ENCODE measurements around the gene DNAJC7. TPM values are rescaled to one million over a fixed set of nuclear protein-coding genes. Genes with fewer than 3 reads are reported as not detected.

Gene DNAJC7, protein sequence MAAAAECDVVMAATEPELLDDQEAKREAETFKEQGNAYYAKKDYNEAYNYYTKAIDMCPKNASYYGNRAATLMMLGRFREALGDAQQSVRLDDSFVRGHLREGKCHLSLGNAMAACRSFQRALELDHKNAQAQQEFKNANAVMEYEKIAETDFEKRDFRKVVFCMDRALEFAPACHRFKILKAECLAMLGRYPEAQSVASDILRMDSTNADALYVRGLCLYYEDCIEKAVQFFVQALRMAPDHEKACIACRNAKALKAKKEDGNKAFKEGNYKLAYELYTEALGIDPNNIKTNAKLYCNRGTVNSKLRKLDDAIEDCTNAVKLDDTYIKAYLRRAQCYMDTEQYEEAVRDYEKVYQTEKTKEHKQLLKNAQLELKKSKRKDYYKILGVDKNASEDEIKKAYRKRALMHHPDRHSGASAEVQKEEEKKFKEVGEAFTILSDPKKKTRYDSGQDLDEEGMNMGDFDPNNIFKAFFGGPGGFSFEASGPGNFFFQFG
- 55.3 TPM for total RNA-seq

DNA sequence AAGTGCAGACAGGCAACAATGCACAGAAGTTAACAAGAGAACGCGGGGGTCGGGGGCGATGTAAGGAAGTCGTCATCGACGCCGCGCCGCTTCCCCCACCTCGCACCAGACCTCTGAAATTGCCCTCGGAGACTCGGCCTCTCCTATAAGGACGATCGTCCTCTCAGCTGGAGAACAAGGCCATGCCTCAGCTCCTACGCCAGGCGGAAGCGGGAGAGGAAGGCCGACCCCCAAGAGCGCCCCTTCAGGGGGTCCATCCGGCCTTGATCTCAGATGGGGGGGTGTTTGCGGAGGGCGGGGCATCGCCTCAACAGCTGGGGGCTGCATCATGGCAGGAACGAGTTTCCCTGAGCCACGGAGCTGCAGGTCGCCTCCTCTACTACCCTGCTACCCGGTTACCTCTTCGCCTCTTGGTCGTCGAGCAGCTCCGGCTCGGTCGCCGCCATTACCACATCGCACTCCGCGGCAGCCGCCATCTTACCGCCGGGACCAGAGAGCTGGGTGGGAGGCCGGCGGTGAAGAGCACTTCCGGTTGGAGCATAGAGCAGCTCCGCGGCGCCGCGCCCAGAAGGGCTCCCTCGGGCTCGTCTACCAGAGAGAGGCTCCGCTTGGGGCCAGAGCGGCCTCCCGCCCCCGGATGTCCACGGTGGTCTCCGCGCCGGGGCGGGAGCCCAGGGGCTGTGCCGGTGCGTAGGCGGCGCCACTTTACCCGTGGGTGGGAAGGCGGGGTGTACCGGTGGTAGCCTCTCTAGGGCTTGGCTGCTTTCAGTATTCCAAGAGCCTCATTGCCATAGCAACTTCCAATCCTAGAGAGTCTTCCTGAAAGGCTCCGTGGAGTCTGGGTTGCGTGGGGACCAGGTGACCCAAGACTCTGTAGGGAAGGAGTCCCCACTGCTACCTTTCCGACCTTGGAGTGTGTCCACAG is at the start of gene DNAJC7:
TSS of gene DNAJC7 (minus strand) at position 499 of the 925 bp plus-strand sequence. CDS start at position 476, 23 bp downstream.
- H3K27me3 ChIP-seq (ENCODE audit: control insufficient read depth in 3 of 3, insufficient read depth in 3 of 3, low read length in 3 of 3), result no peaks in the 10 kb centered on the region
- peaks cover 2 to 6% (median 2%) of the 10 kb centered on the region in 3 donors for H3K36me3 ChIP-seq (ENCODE audit: control insufficient read depth in 3 of 3, insufficient read depth in 3 of 3, low read length in 3 of 3)
- H3K4me3 ChIP-seq (ENCODE audit: low read length in 3 of 3), result peak within 1 kb of the TSS; percentile 97 to 98 (median 98)
- H3K9ac ChIP-seq (ENCODE audit: low read depth in 1 of 3, low read length in 3 of 3), result peak within 1 kb of the TSS; percentile 98 to 100 (median 99)
- peaks cover 42 to 71% (median 51%) of the 10 kb centered on the region in 3 donors for H3K4me1 ChIP-seq (ENCODE audit: control insufficient read depth in 3 of 3, insufficient read depth in 3 of 3, low read length in 3 of 3)
- H3K27ac ChIP-seq (ENCODE audit: low read depth, low read length), result peak within 1 kb of the TSS; percentile 94
- no peaks in the 10 kb centered on the region for H3K9me3 ChIP-seq (ENCODE audit: control insufficient read depth in 3 of 3, low read length in 3 of 3)

DNA sequence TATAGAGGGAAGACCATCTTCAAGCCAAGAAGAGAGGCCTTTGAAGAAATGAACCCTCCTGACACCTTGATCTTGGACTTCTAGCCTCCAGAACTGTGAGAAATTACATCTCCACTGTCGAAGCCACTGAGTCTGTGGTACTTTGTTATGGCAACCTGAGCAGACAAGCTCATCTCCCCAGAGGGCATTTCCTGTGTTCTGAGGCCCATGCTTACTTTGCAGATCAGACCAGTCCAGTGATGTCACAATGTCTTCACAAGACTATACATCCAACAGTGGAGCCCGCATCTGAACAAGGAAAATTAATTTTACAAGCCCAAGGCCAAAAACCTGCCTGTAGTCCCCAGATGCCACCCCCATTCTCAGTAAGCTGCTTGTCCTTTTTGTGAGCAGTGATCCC is 48.0 kb upstream of the DNAJC7 start:
- H3K9me3 ChIP-seq (ENCODE audit: control insufficient read depth in 3 of 3, low read length in 3 of 3), result no peaks in the 10 kb centered on the region
- no peak overlapping the region for H3K27ac ChIP-seq (ENCODE audit: low read depth, low read length)
- peaks cover 24 to 45% (median 37%) of the 10 kb centered on the region in 3 donors for H3K4me1 ChIP-seq (ENCODE audit: control insufficient read depth in 3 of 3, insufficient read depth in 3 of 3, low read length in 3 of 3)
- no peaks in the 10 kb centered on the region for H3K27me3 ChIP-seq (ENCODE audit: control insufficient read depth in 3 of 3, insufficient read depth in 3 of 3, low read length in 3 of 3)
- no peak overlapping the region for H3K9ac ChIP-seq (ENCODE audit: low read depth in 1 of 3, low read length in 3 of 3)
- no peak overlapping the region for H3K4me3 ChIP-seq (ENCODE audit: low read length in 3 of 3)
- H3K36me3 ChIP-seq (ENCODE audit: control insufficient read depth in 3 of 3, insufficient read depth in 3 of 3, low read length in 3 of 3), result peaks cover 0 to 2% (median 0%) of the 10 kb centered on the region in 3 donors

DNA sequence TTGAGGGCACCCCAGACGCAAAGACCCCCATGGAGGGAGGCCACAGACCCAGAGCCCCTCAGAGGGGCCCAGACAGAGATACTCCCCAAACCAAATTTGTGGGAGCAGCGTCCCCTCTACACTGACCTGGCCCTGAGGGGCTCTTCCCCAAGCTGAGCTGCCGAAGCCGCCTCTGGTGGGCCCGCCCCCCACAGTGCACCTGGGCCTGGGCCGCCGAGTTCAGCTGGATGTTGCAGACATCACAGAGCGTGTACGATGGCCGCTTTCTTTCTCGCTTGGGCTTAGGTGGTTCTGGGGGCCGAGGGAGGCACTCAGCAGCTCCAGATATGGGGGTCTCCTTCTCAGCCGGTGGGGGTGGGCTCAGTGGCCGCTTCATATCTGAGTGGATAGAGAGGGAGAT is 45.4 kb upstream of the DNAJC7 start:
- H3K36me3 ChIP-seq (ENCODE audit: control insufficient read depth in 3 of 3, insufficient read depth in 3 of 3, low read length in 3 of 3), result peaks cover 0 to 2% (median 0%) of the 10 kb centered on the region in 3 donors
- H3K4me1 ChIP-seq (ENCODE audit: control insufficient read depth in 3 of 3, insufficient read depth in 3 of 3, low read length in 3 of 3), result peaks cover 11 to 25% (median 24%) of the 10 kb centered on the region in 3 donors
- no peak overlapping the region for H3K27ac ChIP-seq (ENCODE audit: low read depth, low read length)
- peak overlapping the region in 2 of 3 donors; percentile 19 to 25 for H3K9ac ChIP-seq (ENCODE audit: low read depth in 1 of 3, low read length in 3 of 3)
- H3K27me3 ChIP-seq (ENCODE audit: control insufficient read depth in 3 of 3, insufficient read depth in 3 of 3, low read length in 3 of 3), result no peaks in the 10 kb centered on the region
- H3K9me3 ChIP-seq (ENCODE audit: control insufficient read depth in 3 of 3, low read length in 3 of 3), result no peaks in the 10 kb centered on the region
- H3K4me3 ChIP-seq (ENCODE audit: low read length in 3 of 3), result no peak overlapping the region

DNA sequence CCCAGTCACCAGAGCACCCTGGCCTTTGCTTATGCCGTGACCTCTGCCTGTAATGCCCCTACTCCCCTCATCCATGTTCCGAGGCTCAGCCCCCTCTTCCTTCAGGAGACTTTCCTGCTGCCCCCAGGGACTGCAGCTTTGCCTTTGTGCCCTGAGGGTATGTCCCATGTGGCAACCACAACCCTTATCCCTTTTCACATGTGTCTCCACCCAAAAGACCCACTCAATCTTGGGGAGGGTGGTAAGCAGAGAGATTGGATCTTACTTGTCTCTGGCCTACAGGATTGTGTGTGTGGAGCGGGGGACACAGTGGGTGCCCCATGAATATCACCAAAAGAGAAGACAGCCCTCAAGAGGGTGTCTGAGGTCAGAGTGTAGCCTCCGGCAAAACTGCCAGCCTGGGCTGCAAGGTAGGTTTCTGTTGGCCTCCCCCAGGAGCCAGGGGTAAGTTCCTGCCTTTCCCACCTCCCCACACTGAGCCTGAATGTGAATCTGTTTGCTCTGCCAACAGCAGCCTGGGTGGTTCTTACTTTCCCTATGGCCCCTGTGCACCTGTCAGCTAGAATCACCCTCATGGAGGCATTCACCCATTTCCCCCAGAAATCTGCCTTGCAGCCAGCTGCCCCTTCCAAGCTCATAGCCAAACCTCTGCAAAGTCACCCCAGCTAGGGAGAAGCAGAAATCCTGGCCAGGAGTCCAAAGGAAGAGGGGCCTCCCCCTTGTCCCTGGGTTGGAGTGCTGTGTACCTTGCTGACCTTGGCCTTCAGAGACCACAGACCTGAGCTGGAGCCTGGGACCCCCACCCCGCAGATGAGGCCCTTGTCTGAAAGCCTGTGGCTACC is 44.6 kb upstream of the DNAJC7 start:
- Histone ChIP-seq H3K27me3 (ENCODE audit: control insufficient read depth in 3 of 3, insufficient read depth in 3 of 3, low read length in 3 of 3) (no peaks in the 10 kb centered on the region), H3K9ac (ENCODE audit: low read depth in 1 of 3, low read length in 3 of 3) (peak overlapping the region in 1 of 3 donors; percentile 25), H3K27ac (ENCODE audit: low read depth, low read length) (no peak overlapping the region), H3K9me3 (ENCODE audit: control insufficient read depth in 3 of 3, low read length in 3 of 3) (no peaks in the 10 kb centered on the region), H3K4me1 (ENCODE audit: control insufficient read depth in 3 of 3, insufficient read depth in 3 of 3, low read length in 3 of 3) (peaks cover 4 to 18% (median 17%) of the 10 kb centered on the region in 3 donors), H3K4me3 (ENCODE audit: low read length in 3 of 3) (no peak overlapping the region), H3K36me3 (ENCODE audit: control insufficient read depth in 3 of 3, insufficient read depth in 3 of 3, low read length in 3 of 3) (peaks cover 0 to 2% (median 0%) of the 10 kb centered on the region in 3 donors)

DNA sequence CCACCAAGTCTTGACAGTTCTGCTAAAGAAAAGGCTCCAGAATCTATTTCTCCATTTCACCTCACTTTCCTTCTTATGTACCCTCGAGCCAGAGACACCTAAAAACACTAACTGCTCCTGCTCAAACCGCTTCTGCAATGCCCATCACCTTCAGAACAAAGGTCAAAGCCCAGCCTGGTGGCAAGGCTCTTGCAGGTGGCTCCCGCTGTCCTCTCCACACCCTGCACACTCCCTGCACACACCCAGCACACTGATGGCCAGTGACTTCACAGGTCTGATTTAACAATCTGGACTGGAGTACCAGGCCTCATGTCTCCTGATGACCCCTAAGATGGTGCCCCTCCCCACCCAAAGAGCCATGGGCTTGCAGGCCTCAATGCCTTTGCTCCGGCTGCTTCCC is 43.0 kb upstream of the DNAJC7 start:
- Histone ChIP-seq H3K4me1 (ENCODE audit: control insufficient read depth in 3 of 3, insufficient read depth in 3 of 3, low read length in 3 of 3) (peaks cover 4 to 18% (median 17%) of the 10 kb centered on the region in 3 donors), H3K9ac (ENCODE audit: low read depth in 1 of 3, low read length in 3 of 3) (no peak overlapping the region), H3K27ac (ENCODE audit: low read depth, low read length) (no peak overlapping the region), H3K36me3 (ENCODE audit: control insufficient read depth in 3 of 3, insufficient read depth in 3 of 3, low read length in 3 of 3) (peaks cover 0 to 2% (median 0%) of the 10 kb centered on the region in 3 donors), H3K9me3 (ENCODE audit: control insufficient read depth in 3 of 3, low read length in 3 of 3) (no peaks in the 10 kb centered on the region), H3K27me3 (ENCODE audit: control insufficient read depth in 3 of 3, insufficient read depth in 3 of 3, low read length in 3 of 3) (peaks cover 0 to 8% (median 0%) of the 10 kb centered on the region in 3 donors), H3K4me3 (ENCODE audit: low read length in 3 of 3) (no peak overlapping the region)

DNA sequence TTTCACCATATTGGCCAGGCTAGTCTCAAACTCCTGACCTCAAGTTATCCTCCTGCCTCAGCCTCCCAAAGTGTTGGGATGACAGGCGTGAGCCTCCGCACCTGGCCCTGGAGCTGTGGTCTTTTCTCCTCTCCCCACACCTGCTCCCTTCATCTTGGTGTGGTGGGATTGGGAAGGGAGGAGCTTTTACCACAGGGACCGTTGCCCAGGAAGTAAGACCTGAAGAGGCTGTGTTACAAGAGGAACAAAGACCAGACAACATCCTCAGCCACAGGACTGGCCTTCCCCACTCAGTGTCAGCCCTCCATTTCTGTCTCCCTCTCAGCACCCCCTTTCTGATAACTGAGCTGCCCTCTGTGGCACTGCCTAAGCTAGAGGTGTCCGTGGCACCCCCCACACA is 42.6 kb upstream of the DNAJC7 start:
- H3K27ac ChIP-seq (ENCODE audit: low read depth, low read length), result no peak overlapping the region
- H3K27me3 ChIP-seq (ENCODE audit: control insufficient read depth in 3 of 3, insufficient read depth in 3 of 3, low read length in 3 of 3), result peaks cover 0 to 8% (median 0%) of the 10 kb centered on the region in 3 donors
- H3K9me3 ChIP-seq (ENCODE audit: control insufficient read depth in 3 of 3, low read length in 3 of 3), result no peaks in the 10 kb centered on the region
- no peak overlapping the region for H3K9ac ChIP-seq (ENCODE audit: low read depth in 1 of 3, low read length in 3 of 3)
- H3K36me3 ChIP-seq (ENCODE audit: control insufficient read depth in 3 of 3, insufficient read depth in 3 of 3, low read length in 3 of 3), result peaks cover 0 to 2% (median 0%) of the 10 kb centered on the region in 3 donors
- no peak overlapping the region for H3K4me3 ChIP-seq (ENCODE audit: low read length in 3 of 3)
- H3K4me1 ChIP-seq (ENCODE audit: control insufficient read depth in 3 of 3, insufficient read depth in 3 of 3, low read length in 3 of 3), result peaks cover 4 to 18% (median 17%) of the 10 kb centered on the region in 3 donors

DNA sequence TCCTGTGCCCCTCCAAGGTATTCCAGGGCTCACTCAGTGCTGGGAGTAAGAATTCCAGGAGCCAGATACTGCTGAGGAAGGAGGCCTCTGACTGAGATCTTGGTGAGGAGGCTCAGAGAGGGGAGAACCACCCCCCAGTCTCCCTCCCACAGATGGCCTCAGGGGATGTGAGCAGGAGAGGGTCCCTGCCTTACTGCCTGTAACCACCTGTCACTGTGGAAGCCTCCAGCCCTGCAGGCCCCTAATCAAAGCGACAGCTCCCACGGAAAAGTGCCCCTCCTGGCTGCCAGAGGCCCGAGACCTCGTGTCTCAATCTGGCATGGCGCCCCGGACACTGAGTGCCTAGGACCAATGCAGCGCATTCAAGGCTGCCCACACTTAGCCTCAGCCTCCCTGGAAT is 40.8 kb upstream of the DNAJC7 start:
- peaks cover 0 to 2% (median 0%) of the 10 kb centered on the region in 3 donors for H3K36me3 ChIP-seq (ENCODE audit: control insufficient read depth in 3 of 3, insufficient read depth in 3 of 3, low read length in 3 of 3)
- H3K4me3 ChIP-seq (ENCODE audit: low read length in 3 of 3), result no peak overlapping the region
- H3K27me3 ChIP-seq (ENCODE audit: control insufficient read depth in 3 of 3, insufficient read depth in 3 of 3, low read length in 3 of 3), result peaks cover 0 to 20% (median 3%) of the 10 kb centered on the region in 3 donors
- H3K27ac ChIP-seq (ENCODE audit: low read depth, low read length), result no peak overlapping the region
- peaks cover 0 to 5% (median 5%) of the 10 kb centered on the region in 3 donors for H3K4me1 ChIP-seq (ENCODE audit: control insufficient read depth in 3 of 3, insufficient read depth in 3 of 3, low read length in 3 of 3)
- H3K9ac ChIP-seq (ENCODE audit: low read depth in 1 of 3, low read length in 3 of 3), result peak overlapping the region in 1 of 3 donors; percentile 33
- H3K9me3 ChIP-seq (ENCODE audit: control insufficient read depth in 3 of 3, low read length in 3 of 3), result no peaks in the 10 kb centered on the region

DNA sequence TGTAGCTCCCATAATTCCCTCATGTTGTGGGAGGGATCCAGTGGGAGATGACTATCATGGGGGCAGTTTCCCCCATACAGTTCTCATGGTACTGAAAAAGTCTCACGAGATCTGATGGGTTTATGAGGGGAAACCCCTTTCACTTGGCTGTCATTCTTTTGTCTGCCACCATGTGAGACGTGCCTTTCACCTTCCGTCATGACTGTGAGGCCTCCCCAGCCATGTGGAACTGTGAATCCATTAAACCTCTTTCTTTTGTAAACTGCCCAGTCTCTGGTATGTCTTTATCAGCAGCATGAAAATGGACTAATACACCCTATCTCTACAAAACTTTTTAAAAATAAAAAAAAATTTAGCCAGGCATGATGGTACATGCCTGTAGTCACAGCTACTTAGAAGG is 39.4 kb upstream of the DNAJC7 start:
- no peak overlapping the region for H3K9ac ChIP-seq (ENCODE audit: low read depth in 1 of 3, low read length in 3 of 3)
- no peak overlapping the region for H3K4me3 ChIP-seq (ENCODE audit: low read length in 3 of 3)
- peaks cover 0 to 22% (median 3%) of the 10 kb centered on the region in 3 donors for H3K27me3 ChIP-seq (ENCODE audit: control insufficient read depth in 3 of 3, insufficient read depth in 3 of 3, low read length in 3 of 3)
- H3K36me3 ChIP-seq (ENCODE audit: control insufficient read depth in 3 of 3, insufficient read depth in 3 of 3, low read length in 3 of 3), result peaks cover 0 to 2% (median 0%) of the 10 kb centered on the region in 3 donors
- H3K4me1 ChIP-seq (ENCODE audit: control insufficient read depth in 3 of 3, insufficient read depth in 3 of 3, low read length in 3 of 3), result peaks cover 0 to under 1% (median 0%) of the 10 kb centered on the region in 3 donors
- H3K27ac ChIP-seq (ENCODE audit: low read depth, low read length), result no peak overlapping the region
- no peaks in the 10 kb centered on the region for H3K9me3 ChIP-seq (ENCODE audit: control insufficient read depth in 3 of 3, low read length in 3 of 3)

DNA sequence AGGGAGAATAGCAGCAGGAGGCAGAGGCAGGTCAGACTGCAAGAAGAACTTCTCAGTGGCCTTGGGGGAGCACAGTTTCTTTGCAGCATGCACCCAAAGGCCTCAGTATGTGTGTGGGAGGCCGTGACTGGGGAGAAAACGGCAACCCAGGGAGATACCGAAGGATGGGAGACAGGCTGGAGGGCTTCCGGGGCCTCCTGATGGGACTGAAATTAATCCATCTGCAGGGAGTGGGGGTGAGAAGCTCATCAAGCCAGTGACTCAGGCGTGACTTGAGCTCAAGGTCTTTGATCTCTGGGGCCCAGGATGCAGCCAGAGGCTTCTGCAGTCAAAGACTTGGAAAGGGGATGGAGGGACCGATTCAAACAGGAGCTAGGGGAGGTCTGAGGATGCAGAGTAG is 38.3 kb upstream of the DNAJC7 start:
- Histone ChIP-seq H3K36me3 (ENCODE audit: control insufficient read depth in 3 of 3, insufficient read depth in 3 of 3, low read length in 3 of 3) (no peaks in the 10 kb centered on the region), H3K27me3 (ENCODE audit: control insufficient read depth in 3 of 3, insufficient read depth in 3 of 3, low read length in 3 of 3) (peaks cover 0 to 22% (median 3%) of the 10 kb centered on the region in 3 donors), H3K4me3 (ENCODE audit: low read length in 3 of 3) (no peak overlapping the region), H3K4me1 (ENCODE audit: control insufficient read depth in 3 of 3, insufficient read depth in 3 of 3, low read length in 3 of 3) (peaks cover 3 to 8% (median 7%) of the 10 kb centered on the region in 3 donors), H3K9me3 (ENCODE audit: control insufficient read depth in 3 of 3, low read length in 3 of 3) (no peaks in the 10 kb centered on the region), H3K27ac (ENCODE audit: low read depth, low read length) (no peak overlapping the region), H3K9ac (ENCODE audit: low read depth in 1 of 3, low read length in 3 of 3) (no peak overlapping the region)
